NCI-H2196 (cell line): ENCODE measurements around the gene KRTAP12-3.

Source experiments
- DNase-seq: peaks from one replicate; lab custom pipeline; 2025; ENCODE audit not compliant: unreplicated experiment; lab: John Stamatoyannopoulos, UW

Gene KRTAP12-3

DNA sequence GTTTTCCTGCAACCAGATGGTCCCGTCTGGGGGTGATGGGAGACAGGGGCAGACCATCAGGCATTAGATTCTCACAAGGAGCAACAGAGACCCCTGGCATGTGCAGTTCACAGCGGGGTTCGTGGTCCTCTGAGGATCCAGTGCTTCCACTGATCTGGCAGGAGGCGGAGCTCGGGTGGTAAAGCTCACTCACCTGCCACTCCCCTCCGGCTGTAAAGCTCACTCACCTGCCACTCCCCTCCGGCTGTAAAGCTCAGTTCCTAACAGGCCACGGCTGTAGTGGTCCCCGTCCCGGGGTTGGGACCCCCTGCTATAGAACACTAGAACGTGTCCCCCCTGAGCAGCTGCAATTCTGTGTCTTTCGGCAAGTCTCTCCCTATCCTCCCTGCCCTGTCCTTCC is 43.8 kb downstream of the KRTAP12-3 start:
- DNase-seq, result no peak

- no peak for DNase-seq
These were observed 44.6 kb downstream of the KRTAP12-3 start for GRCh38 chr21:44702111-44702972.

DNA sequence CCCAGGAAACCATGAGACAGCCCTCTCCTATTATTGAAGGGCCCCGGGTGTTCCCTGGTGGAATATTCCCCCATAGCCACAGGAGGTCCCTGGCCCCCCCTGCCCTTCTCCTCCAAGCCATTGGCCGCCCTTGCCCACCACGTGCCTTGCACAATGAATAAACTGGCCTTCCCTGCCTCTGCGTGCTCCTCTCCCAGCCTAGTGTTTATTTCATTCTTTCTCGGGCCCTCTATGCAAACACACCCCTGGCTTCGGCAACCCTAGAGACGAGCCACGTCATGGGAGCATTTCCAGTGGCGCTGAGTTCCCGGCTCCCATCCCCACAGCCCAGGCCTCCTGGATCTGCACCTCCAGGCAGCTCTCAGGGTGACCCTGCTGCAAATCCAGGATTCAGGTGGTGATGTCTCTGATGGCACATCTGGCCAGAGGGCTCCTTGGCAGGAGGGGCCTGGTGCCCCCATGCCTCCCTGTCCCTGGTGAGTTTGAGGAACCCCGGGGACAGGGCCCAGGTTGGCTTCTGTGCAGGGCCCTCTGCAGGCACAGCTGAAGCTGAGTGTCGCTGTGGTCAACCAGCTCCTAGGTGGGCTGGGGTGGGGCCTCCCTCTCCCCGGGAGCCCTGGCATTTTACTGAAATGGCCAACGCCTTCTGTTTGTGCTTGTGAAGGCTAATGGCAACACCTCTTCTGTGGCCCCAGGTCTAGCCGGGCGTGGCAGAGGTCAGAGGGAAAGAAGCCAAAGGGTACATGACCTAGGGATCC is 45.4 kb downstream of the KRTAP12-3 start:
- no peak for DNase-seq

- DNase-seq, result no peak
These were observed 46.3 kb downstream of the KRTAP12-3 start for GRCh38 chr21:44703731-44704635.

- no peak for DNase-seq
These were observed 46.9 kb downstream of the KRTAP12-3 start for GRCh38 chr21:44704636-44705001.

- no peak for DNase-seq
These were observed 48.4 kb downstream of the KRTAP12-3 start for GRCh38 chr21:44706026-44706705.

DNA sequence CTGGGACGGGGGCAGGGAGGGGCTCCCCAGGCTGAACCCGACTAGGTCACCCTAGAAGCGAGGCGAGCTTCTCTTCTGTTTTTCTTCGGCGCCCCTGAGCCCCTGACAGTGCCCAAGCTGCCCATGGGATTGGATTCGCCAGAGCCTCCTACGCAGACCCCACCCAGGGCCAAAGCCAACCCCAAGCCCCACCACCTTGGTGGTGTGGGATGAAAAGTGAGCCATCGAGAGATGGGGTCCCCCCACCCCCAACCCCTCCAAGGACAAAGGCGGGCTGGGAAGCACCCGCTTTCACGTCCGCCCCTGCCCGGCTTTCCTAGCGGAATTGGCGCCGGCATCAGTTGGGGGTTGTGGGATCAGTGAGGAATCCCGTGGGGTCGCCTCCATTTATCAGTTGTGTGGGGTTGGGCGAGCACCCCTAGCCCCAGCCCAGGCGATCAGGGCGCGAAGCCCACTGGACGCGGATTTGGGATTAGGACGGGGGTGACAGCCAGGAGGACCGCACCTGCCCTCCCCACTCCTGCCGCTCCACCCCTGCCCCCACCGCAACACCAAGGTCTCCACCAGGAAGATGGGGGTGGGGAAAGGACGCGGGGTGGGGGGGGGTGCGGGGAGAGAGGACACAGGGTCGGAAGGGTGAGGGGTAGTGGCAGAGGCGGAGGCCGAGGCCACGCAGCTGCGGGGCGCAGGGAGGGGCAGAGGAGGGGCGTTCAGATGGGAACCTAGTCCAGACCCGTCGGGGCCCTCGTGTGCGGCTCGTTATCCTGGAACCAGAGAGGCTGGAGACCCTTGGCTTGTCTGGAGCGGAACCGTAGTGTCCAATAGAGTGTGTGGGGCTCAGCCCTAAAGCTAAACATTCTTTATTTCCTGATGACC is 49.2 kb downstream of the KRTAP12-3 start:
- DNase-seq, result no peak
